ENCODE data around the gene KCNK6.

- no peak for TF ChIP-seq CTCF (IDR thresholded peaks at IDR 0.05)
- TF ChIP-seq POLR2A (IDR thresholded peaks at IDR 0.05) = no peak
Observed at GRCh38 chr19:38288123-38288855, 31.4 kb upstream of the KCNK6 start.

Data from thyroid gland (tissue), 4 donors.